Activated naive CD4-positive, alpha-beta T cell treated with anti-CD3 and anti-CD28 coated beads, Interleukin-2, amount 10 ng/mL, durations not matched to agents 5 hours and 36 hours (primary cell): ENCODE measurements around the gene NACC1. TPM values are rescaled to one million over a fixed set of nuclear protein-coding genes. Genes with fewer than 3 reads are reported as not detected.

ENCODE experiments used
- total RNA-seq, 2 experiments: library from RNA; stranded (reverse); gene quantifications; one replicate each; pipeline ENCODE4 v1.2.3, GENCODE V29; 2021

NACC1 gene
- 10 to 100 TPM; 50.2 to 54.4 TPM for total RNA-seq

GRCh38 chr19:13117772-13118423 is at the start of gene NACC1:
TSS of gene NACC1 (plus strand) at chr19:13118264. CDS start at chr19:13135208, 16,944 bp downstream.

DNA sequence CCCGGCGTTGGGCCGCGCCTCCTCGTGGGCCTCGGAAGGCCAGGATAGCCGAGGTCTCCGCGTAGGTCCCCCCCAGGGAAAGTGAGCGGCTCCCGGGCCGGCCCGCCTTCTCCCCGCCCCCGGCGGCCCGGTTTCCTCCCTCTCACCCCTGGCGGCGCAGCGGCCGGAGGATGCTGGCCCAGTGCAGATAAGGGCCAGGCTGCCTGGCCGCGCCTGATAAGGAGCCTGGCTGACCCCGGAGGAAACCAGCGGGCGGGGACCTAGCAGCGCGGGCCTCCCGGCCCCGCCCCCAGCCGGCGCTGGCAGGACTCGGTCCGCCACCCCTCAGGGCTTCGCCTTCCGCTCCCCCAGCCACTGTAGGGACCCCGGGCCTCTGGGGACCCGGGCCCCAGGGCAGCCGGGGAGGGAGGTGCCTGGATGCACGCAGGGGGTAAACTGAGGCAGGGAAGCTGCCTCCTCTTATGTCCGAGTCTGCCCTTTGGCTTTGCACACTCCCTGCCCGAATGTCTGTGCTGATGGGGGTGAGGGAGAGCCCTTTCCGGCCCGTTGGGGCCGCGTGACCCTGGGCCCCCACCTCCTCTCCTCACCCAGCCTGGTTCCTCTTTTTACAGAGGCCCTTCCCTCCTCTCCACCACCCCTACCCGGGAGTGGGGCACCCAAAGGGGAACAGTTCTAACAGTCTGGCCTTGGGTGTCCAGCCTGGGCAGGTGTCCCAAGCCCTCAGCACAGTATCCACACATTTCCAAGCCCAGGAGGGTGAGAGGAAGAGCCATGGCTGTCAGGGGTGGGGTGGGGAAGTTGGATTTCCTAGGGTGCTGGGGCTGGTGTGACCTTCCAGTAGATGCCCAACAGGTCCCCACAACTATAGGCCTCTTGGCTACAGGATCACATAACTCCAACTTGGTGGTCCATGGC is 15.1 kb upstream of the NACC1 start, which contains the start of gene LYL1:
LYL1 (minus strand) TSS at position 193 of the 915 bp plus-strand sequence. CDS start 1,687 bp downstream, outside the sequence.

DNA sequence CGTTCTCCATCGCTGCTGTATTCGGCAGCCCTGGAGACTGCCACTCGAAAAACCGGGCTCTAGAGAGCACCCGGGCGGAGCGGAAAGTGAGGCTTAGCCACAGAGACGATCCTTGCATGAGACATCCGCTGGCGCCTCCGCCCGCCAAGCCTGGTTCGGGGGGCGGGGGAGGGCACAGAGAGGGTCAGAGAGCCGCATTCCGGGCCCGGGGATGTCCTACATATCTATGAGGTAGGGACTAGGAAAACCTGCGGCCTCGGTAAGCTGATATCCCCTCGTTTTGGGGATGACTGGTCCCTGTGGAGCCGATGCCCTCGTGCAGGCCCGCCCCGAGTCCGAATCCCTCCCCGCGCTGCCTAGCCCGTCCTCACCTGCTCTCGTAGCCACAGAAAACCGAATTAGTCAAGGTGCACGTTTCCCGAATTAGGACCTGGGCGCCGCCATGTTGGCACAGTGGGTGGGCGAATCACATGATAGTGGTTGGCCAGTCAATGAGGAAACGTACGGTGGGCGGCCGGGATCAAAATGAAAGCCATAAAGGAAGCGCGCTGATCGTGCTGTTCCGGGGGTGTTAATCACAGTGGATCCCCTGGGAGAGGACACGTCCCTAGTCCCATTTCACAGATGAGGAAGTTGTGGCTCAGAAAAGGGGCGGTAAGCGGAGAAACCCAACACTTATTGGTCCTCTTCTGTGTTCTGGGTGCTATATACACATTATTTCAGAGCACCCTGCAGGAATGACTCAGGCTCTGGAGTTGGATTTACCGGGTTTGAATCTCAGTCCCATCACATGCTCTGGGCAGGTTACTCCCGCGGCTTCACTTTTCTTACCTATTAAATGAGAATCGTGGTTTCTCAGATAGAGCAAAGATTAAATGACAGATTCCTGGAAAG is 1.5 kb upstream of the NACC1 start, which contains the start of gene TRMT1:
TRMT1 (minus strand) TSS at position 459 of the 894 bp plus-strand sequence; CDS start at position 118, 341 bp downstream.

GRCh38 chr19:13150187-13150930 is 32.3 kb downstream of the NACC1 start, which contains the start of the genes IER2 and STX10:
TSS of gene IER2 (plus strand) at chr19:13150411. CDS start at chr19:13153187, 2,776 bp downstream.
TSS of gene STX10 (minus strand) at chr19:13150375. CDS start at chr19:13150173, 202 bp downstream.

Other genes with a start within 250 kb of the NACC1 start
- gene DNASE2, start 236.8 kb upstream of the NACC1 start, total RNA-seq, result 10 to 100 TPM; 29.4 to 30.0 TPM
- gene KLF1, start 231.1 kb upstream of the NACC1 start, total RNA-seq, result under 1 TPM in 1 of 2 experiments, not detected in 1; 0.14 TPM
- 10 to 100 TPM; 39.0 to 42.7 TPM for gene GCDH, start 227.1 kb upstream of the NACC1 start, total RNA-seq
- gene SYCE2, start 199.0 kb upstream of the NACC1 start, total RNA-seq, result 1 to 10 TPM; 3.1 to 5.1 TPM
- gene FARSA, start 184.6 kb upstream of the NACC1 start, total RNA-seq, result 10 to 100 TPM; 72.4 to 77.0 TPM
- gene CALR, start 179.7 kb upstream of the NACC1 start, total RNA-seq, result 100 to 1,000 TPM; 591 to 596 TPM
- gene RAD23A, start 172.4 kb upstream of the NACC1 start, total RNA-seq, result 100 to 1,000 TPM in 1 of 2 experiments, 10 to 100 TPM in 1; 97.6 to 113 TPM
- 10 to 100 TPM; 13.9 to 18.0 TPM for gene GADD45GIP1, start 161.0 kb upstream of the NACC1 start, total RNA-seq
- under 1 TPM; 0.24 to 0.25 TPM for gene DAND5, start 148.7 kb upstream of the NACC1 start, total RNA-seq
- 1 to 10 TPM; 1.7 to 3.0 TPM for gene NFIX, start 122.8 kb upstream of the NACC1 start, total RNA-seq
- 1 to 10 TPM; 9.0 to 9.1 TPM for gene LYL1, start 15.4 kb upstream of the NACC1 start, total RNA-seq
- 10 to 100 TPM; 51.6 to 52.8 TPM for gene TRMT1, start 1.5 kb upstream of the NACC1 start, total RNA-seq
- gene STX10, start 32.1 kb downstream of the NACC1 start, total RNA-seq, result 10 to 100 TPM; 63.4 to 66.9 TPM
- 100 to 1,000 TPM; 203 to 208 TPM for gene IER2, start 32.1 kb downstream of the NACC1 start, total RNA-seq